Dedifferentiated amniotic fluid mesenchymal stem cell (primary cell): ENCODE results near the gene PRKG1.
"Not testable (repeated sequence)": the region's sequence is repeated elsewhere in the genome, so short reads cannot be mapped to it uniquely, and the experiment has no call there.

Experiments used
- DNase-seq: peaks from one replicate; pipeline ENCODE4 v3.0.0-alpha.2; 2016; ENCODE audit errors: extremely low spot score

PRKG1 gene

GRCh38 chr10:52111101-52111891 is 1037.0 kb downstream of the PRKG1 start:
- no peak for DNase-seq

GRCh38 chr10:52115823-52116222 is 1041.5 kb downstream of the PRKG1 start:
- no peak for DNase-seq

DNA sequence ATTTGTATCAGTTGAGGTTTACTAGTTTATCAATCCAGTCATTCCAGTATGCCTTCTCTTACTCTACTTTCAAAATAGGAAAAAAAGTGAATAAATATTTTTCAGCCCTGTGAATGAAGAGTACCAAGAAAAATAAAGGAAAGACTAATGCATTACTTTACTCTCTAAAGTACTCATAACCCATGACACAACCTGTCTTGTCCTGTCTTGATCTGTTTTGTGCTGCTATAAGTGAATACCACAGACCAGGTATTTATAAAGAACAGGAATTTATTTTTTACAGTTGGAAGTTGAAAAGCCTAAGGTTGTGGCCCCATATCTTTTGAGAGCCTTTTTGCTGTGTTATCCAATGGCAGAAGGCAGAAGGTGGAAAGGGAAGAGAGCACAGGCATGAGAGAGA is 1045.2 kb downstream of the PRKG1 start:
- DNase-seq, result no peak

DNA sequence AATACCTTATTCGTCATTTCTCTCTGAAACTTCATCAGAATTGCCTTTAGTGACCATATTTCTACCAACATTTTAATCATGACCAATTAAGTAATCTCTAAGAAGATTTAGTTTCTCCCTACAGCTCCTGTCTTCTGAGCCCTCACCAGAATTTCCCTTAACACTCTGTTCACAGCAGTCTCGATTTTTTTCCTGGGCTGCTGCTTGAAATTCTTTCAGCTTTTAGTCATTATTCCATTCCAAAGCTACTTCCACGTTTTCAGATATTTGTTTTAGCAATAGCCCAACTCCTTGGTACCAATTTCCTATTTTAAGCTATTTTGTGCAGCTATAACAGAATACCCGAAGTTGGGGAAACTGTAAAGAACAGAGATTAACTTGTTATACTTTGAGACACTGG is 1047.4 kb downstream of the PRKG1 start:
- peak; percentile 58 for DNase-seq

DNA sequence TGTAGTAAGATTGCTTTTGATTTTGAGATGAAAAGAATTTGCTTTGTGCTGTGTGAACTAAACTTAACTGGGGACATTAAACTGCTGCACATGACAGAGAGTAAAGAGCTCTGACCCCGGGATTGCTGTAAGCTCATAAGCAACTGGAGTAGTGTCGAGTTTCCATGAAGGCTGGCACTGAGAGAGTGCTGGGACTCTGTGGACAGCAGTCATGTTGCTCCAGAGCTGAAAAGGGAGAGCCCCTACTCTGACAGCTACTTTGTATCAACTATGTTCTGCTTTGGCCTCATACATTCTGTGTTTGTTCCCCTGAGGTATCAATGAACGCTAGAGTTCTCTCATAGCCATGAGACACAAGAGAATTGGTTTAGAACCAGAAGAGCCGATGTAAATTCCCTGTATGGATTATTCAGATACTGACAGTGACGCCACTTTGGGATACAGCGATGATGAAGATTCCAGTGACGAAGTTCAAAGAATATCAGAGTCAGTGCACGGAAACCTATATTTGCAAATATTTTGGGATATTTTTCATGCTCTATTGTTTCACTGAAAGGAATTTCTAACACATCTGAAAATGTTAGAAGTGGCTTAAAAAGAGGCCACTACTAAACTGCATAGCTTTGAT is 1053.9 kb downstream of the PRKG1 start:
- no peak for DNase-seq

DNA sequence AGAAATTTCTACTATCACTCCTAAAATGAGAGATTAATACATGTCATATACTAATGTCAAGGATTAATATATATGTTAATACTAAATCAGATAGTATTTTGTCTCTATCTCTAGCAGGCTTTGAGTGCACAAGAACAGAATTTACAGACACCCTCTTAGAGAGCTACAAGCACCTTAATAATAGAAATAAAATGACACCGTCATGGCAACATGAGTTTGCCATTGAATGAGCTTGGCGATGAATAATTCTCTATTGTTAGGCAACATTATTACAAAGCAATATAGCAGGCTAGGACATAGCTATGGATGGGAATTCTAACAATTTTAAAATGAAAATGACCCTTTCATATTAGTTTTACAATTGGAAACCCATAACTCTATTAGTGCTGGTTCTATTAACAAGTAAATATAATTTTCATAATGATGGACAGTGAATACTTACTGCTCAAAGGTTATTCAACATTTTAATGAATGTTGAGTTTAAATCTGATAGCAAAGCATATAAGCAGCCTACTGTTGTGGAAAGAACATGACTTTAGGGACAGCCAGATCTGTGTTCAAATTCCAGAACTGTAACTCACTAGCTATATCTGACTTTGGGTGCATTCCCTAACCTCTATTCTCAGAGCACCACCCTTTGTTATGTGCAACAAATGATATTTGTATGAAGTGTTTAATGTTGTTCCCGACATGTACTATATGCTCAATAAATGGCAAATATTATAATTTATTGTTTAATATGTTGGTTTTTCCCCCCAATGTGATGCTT is 1055.3 kb downstream of the PRKG1 start:
- no peak for DNase-seq

DNA sequence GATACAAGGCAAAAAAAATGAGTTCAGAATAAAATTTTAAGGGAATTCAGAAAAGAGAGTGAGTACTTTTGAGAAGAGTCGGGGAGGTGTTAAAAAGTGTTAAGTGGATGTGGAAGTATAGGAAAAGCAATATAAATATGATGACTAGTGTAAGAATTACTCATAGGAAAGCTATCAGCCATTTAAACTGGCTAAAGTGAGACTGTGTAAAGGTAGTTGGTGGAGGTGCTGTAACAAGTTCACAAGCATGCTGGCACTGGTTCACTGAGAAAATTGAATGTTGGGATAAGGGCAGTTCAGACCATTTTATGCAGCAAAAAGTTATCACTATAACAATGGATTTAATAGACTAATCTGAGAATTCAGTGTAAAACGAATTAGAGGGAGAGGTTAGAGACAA is 1060.8 kb downstream of the PRKG1 start:
- DNase-seq, result no peak

DNA sequence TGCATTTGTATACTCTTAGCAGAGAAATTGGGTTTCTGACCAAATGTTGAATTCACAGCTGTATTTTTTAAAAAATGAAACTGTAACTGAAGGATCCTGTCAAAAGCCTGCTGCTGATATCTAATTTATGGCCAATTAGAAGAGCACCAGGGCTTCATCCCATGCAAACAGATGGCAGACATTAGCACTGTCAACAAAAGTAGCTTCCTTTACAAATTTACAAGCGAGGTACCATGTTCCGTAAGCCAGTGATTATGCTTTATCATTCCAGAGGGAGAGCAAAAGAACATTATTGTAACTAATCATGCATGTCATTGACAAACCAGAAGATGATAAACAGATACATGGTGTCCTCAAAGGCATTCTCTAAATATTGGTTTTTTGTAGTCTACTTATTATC is 1062.6 kb downstream of the PRKG1 start:
- DNase-seq, result no peak

GRCh38 chr10:52143338-52143737 is 1069.1 kb downstream of the PRKG1 start:
- no peak for DNase-seq

GRCh38 chr10:52145636-52146035 is 1071.3 kb downstream of the PRKG1 start:
- no peak for DNase-seq

- peak; percentile 47 for DNase-seq
Measured at GRCh38 chr10:52146766-52147165, 1072.5 kb downstream of the PRKG1 start.

GRCh38 chr10:52170776-52171175 is 1096.5 kb downstream of the PRKG1 start:
- DNase-seq, result no peak

DNA sequence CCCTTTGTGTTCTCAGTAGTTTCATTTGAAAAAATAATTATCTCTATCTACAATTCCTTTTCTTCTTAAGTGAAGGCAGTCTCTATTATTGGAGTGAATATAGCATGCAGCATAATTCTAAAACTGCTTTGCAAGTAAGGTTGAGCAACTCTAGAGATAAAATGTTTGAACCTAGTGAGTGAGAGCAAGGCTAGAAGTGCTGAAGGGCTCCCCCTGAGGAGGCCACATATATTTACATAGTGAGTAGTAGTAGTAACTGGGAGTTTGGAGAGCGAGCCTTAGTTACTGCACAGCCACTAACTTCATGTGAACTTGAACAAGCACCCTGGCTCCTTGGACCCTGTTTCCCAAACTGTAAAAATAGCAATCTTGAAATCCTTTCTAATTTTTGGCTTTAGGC is 1098.3 kb downstream of the PRKG1 start:
- no peak for DNase-seq

- DNase-seq, result no peak
Measured at GRCh38 chr10:52185256-52185655, 1111.0 kb downstream of the PRKG1 start.

DNA sequence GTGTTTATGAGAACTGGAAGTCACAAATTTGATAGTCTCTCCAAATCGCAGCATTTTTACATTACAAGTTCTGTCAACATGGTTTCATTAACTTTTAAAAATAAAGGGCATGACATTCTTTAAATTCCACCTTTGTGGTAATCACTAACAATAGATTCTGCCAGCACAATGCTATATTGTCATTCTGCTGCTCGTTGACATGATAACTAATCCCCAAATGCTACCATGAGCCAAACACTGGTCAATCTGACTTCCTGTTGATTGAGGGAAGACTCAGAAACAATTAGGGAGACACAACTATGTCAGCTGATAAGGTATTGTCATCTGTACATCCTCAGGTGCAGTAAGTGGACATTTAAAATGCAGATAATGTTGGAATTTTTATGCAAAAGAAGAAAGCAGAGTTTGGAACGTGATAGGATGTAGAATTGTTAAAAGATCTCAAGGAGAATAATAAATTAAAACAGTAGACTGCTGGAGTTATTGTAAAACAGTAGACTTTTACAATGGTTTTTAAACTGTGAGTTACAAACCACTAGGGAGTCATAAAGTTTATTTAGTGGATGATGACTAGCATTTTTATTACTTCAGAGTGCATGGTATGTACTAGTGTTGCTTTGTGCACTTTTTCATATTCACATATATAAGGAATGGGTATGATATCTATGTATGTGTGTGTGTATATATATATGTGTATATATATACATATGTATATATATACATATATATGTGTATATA is 1113.4 kb downstream of the PRKG1 start:
- no peak for DNase-seq

DNA sequence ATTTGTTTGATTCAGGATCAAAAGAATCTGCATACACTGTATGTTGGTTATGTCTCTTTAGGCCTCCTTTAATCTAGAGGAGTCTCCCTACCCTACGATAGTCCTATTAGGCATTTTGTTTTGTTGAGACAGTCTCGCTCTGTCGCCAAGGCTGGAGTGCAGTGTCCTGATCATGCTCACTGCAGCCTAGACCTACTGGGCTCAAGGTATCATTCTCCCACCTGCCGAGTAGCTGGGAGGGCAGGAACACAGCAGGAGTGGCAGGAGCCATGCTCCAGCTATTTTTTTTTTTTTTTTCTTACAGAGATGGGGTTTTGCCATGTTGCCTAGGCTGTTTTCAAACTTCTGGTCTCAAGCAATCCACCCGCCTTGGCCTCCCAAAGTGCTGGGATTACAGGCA is 1116.8 kb downstream of the PRKG1 start:
- DNase-seq, result no peak

DNA sequence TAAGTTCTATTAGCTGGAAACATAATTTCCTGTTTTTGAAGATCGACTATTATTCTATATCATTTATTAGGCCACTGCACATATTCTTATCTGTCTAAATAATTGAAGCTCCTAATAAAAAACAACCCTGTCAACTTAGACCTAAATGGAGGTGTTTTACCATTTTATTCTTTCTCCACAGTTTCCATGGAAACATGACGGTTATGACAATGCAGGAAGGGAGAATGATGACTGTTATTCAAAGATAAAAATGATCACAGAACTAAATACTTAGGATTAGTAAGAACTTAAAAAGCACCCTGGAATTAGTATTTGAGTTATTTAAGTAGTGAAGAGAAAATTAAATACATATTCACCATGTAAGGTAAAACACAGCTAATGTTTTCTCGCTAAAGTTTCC is 1119.9 kb downstream of the PRKG1 start:
- no peak for DNase-seq

DNA sequence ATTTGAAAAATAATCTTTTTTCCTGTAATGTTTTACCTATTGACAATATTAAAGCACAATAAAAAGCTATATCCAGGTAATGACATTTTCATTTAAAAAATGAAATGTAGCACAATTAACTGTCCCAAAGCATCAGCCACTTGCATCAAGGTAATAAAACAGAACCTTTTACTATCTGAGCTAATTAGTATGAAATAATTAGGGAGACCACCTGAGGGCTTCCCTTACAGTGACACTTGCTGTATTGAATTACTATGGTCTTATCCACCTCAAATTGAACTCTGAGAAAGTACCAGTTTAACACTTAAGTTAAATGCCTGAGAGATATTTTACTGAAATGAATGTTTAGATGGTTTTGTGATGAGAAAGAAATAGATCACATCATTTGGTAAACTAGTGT is 1120.4 kb downstream of the PRKG1 start:
- no peak for DNase-seq

DNA sequence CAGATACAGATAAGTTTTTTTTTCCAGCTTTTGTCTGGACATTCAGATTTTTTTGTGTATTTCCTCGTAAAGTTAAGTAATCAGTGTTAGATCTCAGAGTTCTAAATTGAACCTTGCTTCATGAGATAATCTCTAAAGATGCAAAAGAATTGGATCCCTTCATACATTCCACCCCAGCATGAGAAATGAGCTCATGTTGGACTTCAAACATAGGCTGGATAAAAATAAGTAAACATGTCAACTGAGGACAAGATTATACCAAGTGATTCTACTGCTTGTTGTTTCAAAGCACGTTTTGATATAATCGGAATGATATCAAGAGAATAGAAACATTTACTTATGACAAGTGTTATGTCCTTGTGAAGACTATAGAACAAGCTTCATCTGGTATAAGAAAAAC is 1122.8 kb downstream of the PRKG1 start:
- DNase-seq, result no peak

DNA sequence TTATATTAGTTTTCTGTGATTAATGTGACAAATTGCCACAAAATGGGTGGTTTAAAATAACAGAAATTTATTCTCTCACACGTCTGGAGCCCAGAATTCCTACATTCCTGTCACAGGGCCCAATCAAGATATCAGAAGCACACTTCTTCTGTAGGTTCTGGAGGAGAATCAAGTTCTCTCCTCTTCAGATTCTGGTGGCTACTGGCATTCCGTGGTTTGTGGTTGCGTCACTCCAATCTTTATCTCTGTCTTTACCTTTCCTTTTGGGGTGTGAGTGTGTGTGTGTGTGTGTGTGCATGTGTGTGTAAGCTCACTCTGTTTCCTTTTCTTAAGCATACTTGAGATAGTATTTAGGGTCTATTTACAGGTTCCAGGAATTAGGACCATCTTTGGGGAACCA is 1124.3 kb downstream of the PRKG1 start:
- no peak for DNase-seq

DNA sequence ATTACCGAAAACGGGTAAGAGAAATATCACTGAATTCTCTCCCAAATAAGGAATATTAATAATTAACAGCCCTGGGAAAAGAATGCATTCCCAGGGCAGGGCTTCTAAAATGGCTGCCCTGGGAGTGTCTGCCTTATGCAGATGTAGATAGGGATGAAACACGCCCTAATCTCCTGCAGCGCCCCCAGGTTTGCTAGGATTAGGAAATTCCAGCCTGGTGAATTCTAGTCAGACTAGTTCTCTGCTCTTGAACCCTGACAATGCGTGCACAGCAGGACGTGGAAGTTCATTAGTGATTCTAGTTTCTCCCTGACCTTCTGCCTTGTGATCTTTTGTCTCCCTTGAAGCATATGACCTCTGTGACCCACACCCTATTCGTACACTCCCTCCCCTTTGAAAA is 1130.6 kb downstream of the PRKG1 start:
- DNase-seq, result not testable (repeated sequence)

GRCh38 chr10:52208365-52208764 is 1134.1 kb downstream of the PRKG1 start:
- DNase-seq, result no peak
